Ovary (tissue), 9 donors: Measurements from ENCODE around the gene TMEM72. TPM values are rescaled to one million over a fixed set of nuclear protein-coding genes. Genes with fewer than 3 reads are reported as not detected.

ENCODE experiments used
- DNase-seq, 5 donors: peaks; one replicate each; pipeline ENCODE4 v3.0.0-alpha.2; 2019 to 2020
- H3K27ac ChIP-seq, 2 donors: fragments of 200-600 bp; one replicate each; pipeline versions ENCODE4 v1.5.1 to v1.8.0; 2019 to 2022
- H3K27me3 ChIP-seq: fragments of 200-600 bp; one replicate; pipeline ENCODE4 v1.8.0; 2022
- H3K36me3 ChIP-seq: fragments of 200-600 bp; sonication (generic); one replicate; pipeline ENCODE4 v1.5.1; 2019
- H3K4me1 ChIP-seq: one replicate; pipeline ENCODE4 v1.8.1; 2013; ENCODE audit warnings: mild to moderate bottlenecking, moderate library complexity; ENCODE audit not compliant: insufficient read depth
- H3K4me3 ChIP-seq: fragments of 200-600 bp; sonication (generic); one replicate; pipeline ENCODE4 v1.5.1; 2017
- H3K9me3 ChIP-seq, 2 donors: fragments of 200-600 bp in 1 of 2; sonication (generic) in 1 of 2; one replicate each; pipeline versions ENCODE4 v1.5.1 to v1.8.1; 2013 to 2019; ENCODE audit warnings: mild to moderate bottlenecking in 1 of 2, moderate library complexity in 1 of 2
- EP300 ChIP-seq: sonication (generic); formaldehyde crosslinking; IDR thresholded peaks from one replicate; pipeline ENCODE4 v1.6.1; 2017; ENCODE audit warnings: antibody characterized with exemption
- POLR2A ChIP-seq: fragments of 450-650 bp; IDR thresholded peaks from one replicate; pipeline ENCODE4 v1.6.1; 2017; ENCODE audit warnings: antibody characterized with exemption, mild to moderate bottlenecking, moderate library complexity
- WGBS, 3 donors: extraction: QIAGEN DNeasy Blood & Tissue Kit in 1 of 3; methylation state at CpG; one replicate each; pipeline versions ENCODE4 v1.1.5 to v1.1.7; 2013 to 2017; 5-methylcytosine and 5-hydroxymethylcytosine counted together
- intact Hi-C, 4 donors: fragments of 100-400 bp; cut with DNase I; formaldehyde crosslinking; loops; one replicate each; pipeline versions ENCODE4 v1.11.0 to v1.15.1; 2022 to 2023
- polyA plus RNA-seq, 2 donors: library from polyadenylated mRNA; stranded (reverse); fragments of 200-250 nt in 1 of 2; fragments of 350-450 nt in 1 of 2; fragmentation: Illumina TruSeq in 1 of 2; extraction: RNeasy Lipid Tissue Mini Kit (QIAGEN cat#74804) in 1 of 2; gene quantifications; one replicate each; pipeline ENCODE4 v1.2.3, GENCODE V29; 2013 to 2014
- total RNA-seq, 7 donors: library from RNA; depleted of rRNA in 2 of 7; stranded (reverse); fragments of >200 nt in 2 of 7; fragmentation: NEBNext Ultra II Directional in 3 of 7; extraction: Animal tissue kit (Norgen Biotek cat#: 25700) in 3 of 7; gene quantifications; one replicate each; pipeline versions ENCODE4 v1.1.0 to v1.2.4, GENCODE V29; 2016 to 2023
- TF ChIP-seq, protein P1 (sequence below), 3 donors: fragments of 450-650 bp in 2 of 3; fragments of 200-600 bp in 1 of 3; IDR thresholded peaks; one replicate each; pipeline versions ENCODE4 v1.5.1 to v1.8.0; 2016 to 2022; ENCODE audit warnings: antibody characterized with exemption in 3 of 3, mild to moderate bottlenecking in 1 of 3
- donor health status: DM: no; HTN: no; CAD: no; lungs with moderate emphysema.
- donor health status: DM: no; HTN: no; CAD: no.
- donor health status: Bipolar disorder and iron deficiency.
- donor health status: DM: yes; HTN: yes; CAD: no.
- donor health status: DM: no; HTN: no; CAD: no.
- donor health status: DM: yes; HTN: yes; CAD: no.

Gene TMEM72
- total and polyA plus RNA-seq, 9 donors = 0.05 TPM; not detected in 8

- H3K27me3 ChIP-seq = no peaks in the 10 kb centered on the region
- H3K4me3 ChIP-seq = no peak overlapping the region
- no peaks in the 10 kb centered on the region for H3K36me3 ChIP-seq
- H3K9me3 ChIP-seq = no peaks in the 10 kb centered on the region
- DNase-seq = no peak
- no peak overlapping the region for H3K27ac ChIP-seq
- intact Hi-C loops = loop anchor here in 1 of 4 donors (1.0 to 10.0 kb wide), 2 partner anchors 40 to 70 kb away; partner anchors contain the start of gene ZNF22
- H3K4me1 ChIP-seq = no peaks in the 10 kb centered on the region
- 79 to 87% (median 83%) methylated on average over 18 of the region's 18 CpGs for WGBS, 3 donors
- TF ChIP-seq, protein P1, sequence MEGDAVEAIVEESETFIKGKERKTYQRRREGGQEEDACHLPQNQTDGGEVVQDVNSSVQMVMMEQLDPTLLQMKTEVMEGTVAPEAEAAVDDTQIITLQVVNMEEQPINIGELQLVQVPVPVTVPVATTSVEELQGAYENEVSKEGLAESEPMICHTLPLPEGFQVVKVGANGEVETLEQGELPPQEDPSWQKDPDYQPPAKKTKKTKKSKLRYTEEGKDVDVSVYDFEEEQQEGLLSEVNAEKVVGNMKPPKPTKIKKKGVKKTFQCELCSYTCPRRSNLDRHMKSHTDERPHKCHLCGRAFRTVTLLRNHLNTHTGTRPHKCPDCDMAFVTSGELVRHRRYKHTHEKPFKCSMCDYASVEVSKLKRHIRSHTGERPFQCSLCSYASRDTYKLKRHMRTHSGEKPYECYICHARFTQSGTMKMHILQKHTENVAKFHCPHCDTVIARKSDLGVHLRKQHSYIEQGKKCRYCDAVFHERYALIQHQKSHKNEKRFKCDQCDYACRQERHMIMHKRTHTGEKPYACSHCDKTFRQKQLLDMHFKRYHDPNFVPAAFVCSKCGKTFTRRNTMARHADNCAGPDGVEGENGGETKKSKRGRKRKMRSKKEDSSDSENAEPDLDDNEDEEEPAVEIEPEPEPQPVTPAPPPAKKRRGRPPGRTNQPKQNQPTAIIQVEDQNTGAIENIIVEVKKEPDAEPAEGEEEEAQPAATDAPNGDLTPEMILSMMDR (IDR thresholded peaks at IDR 0.05) = no peak
- TF ChIP-seq EP300 (no peak), POLR2A (no peak)
Observed at GRCh38 chr10:44934416-44935200, 23.5 kb downstream of the TMEM72 start.

GRCh38 chr10:44935201-44935965, 24.2 kb downstream of the TMEM72 start:
- Histone ChIP-seq H3K36me3 (no peaks in the 10 kb centered on the region), H3K4me3 (no peak overlapping the region), H3K27me3 (no peaks in the 10 kb centered on the region), H3K27ac (no peak overlapping the region), H3K9me3 (no peaks in the 10 kb centered on the region), H3K4me1 (no peaks in the 10 kb centered on the region)
- TF ChIP-seq POLR2A (no peak), EP300 (no peak)
- TF ChIP-seq, protein P1 (IDR thresholded peaks at IDR 0.05) = no peak
- no peak for DNase-seq
- intact Hi-C loops = loop anchor here in 1 of 4 donors (10.0 kb wide), 1 partner anchor 69 kb away; the partner anchor contains the start of gene ZNF22
- 47 to 60% (median 59%) methylated on average over 8 to 9 of the region's 9 CpGs for WGBS, 3 donors

- WGBS, 3 donors = 54 to 87% (median 63%) methylated on average over 3 of the region's 3 CpGs
- no peaks in the 10 kb centered on the region for H3K4me1 ChIP-seq
- H3K36me3 ChIP-seq = no peaks in the 10 kb centered on the region
- no peak for TF ChIP-seq POLR2A
- TF ChIP-seq, protein P1 (IDR thresholded peaks at IDR 0.05) = no peak
- TF ChIP-seq EP300 = no peak
- no peak for DNase-seq
- no peak overlapping the region for H3K27ac ChIP-seq
- H3K4me3 ChIP-seq = no peak overlapping the region
- no peaks in the 10 kb centered on the region for H3K9me3 ChIP-seq
- intact Hi-C loops = loop anchor here in 1 of 4 donors (10.0 kb wide), 1 partner anchor 69 kb away; the partner anchor contains the start of gene ZNF22
- H3K27me3 ChIP-seq = no peaks in the 10 kb centered on the region
Observed at GRCh38 chr10:44935966-44936295, 24.8 kb downstream of the TMEM72 start.

- no peak for TF ChIP-seq POLR2A
- TF ChIP-seq, protein P1 (IDR thresholded peaks at IDR 0.05) = no peak
- no peak for TF ChIP-seq EP300
- Histone ChIP-seq H3K4me3 (no peak overlapping the region), H3K36me3 (no peaks in the 10 kb centered on the region), H3K9me3 (no peaks in the 10 kb centered on the region), H3K27ac (no peak overlapping the region), H3K27me3 (no peaks in the 10 kb centered on the region), H3K4me1 (no peaks in the 10 kb centered on the region)
- WGBS, 3 donors = 86 to 92% (median 92%) methylated on average over 7 of the region's 7 CpGs
- peak in 1 of 5 donors; percentile 0 for DNase-seq
- intact Hi-C loops = loop anchor here in 1 of 4 donors (10.0 kb wide), 1 partner anchor 68 kb away; the partner anchor contains the start of gene ZNF22
Observed at GRCh38 chr10:44936314-44936975, 25.3 kb downstream of the TMEM72 start.
